Cardiac fibroblast (primary cell): ENCODE data around the gene ZNF503.

Experiments used
- DNase-seq, 2 donors: peaks; one replicate each; pipeline versions ENCODE4 v3.0.0 to v3.0.0-alpha.2; 2010; ENCODE audit warnings: low read depth in 2 of 2
- H3K4me3 ChIP-seq, 2 donors: replicated peaks in 1 of 2; 1 replicate in 1 of 2; 2 replicates in 1 of 2; pipeline ENCODE4 v1.5.1; 2011; ENCODE audit warnings: low read depth in 2 of 2, low read length in 2 of 2, mild to moderate bottlenecking in 2 of 2, moderate library complexity in 1 of 2
- TF ChIP-seq, protein P1 (sequence below): IDR thresholded peaks from one replicate; pipeline ENCODE4 v1.5.1; 2011; ENCODE audit warnings: low read depth, mild to moderate bottlenecking, low read length, inconsistent platforms

The ZNF503 gene

DNA sequence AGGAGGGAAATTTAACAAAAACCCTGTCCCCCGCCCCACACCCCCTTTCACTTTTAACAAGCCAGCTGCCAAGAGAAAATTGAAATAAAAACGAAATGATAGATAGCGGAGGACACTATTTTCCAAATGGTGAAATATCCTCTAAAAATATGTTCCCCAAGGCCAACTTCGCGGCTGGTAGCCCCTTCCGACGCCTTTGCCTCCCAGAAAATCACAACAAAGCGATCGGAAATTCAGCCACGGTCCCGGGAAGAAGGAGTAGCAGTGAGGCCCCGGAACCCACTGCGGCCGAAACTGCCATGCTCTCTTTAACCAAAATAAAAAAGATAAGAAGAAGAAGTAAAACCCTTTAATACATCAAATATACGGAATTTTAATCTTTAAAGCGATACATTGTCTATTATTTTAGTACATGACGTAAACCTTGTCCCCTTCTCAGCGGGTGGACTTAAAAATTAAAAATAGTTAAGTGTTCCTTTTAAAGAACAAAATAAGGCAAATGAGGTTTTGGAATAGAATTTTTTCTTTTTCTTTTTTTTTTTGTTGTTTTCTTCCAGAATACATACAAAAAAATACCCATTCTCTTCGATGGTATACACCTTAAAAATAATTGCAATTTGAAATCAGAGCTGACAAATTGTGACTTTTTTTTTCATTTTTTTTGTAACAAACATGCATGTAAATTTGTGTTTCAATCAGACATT lies 3.9 kb downstream of the ZNF503 start:
- peak; percentile 36 to 41 for DNase-seq
- TF ChIP-seq, protein P1, sequence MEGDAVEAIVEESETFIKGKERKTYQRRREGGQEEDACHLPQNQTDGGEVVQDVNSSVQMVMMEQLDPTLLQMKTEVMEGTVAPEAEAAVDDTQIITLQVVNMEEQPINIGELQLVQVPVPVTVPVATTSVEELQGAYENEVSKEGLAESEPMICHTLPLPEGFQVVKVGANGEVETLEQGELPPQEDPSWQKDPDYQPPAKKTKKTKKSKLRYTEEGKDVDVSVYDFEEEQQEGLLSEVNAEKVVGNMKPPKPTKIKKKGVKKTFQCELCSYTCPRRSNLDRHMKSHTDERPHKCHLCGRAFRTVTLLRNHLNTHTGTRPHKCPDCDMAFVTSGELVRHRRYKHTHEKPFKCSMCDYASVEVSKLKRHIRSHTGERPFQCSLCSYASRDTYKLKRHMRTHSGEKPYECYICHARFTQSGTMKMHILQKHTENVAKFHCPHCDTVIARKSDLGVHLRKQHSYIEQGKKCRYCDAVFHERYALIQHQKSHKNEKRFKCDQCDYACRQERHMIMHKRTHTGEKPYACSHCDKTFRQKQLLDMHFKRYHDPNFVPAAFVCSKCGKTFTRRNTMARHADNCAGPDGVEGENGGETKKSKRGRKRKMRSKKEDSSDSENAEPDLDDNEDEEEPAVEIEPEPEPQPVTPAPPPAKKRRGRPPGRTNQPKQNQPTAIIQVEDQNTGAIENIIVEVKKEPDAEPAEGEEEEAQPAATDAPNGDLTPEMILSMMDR, result no peak
- H3K4me3 ChIP-seq, result peak overlapping the region; percentile 37 to 38

DNA sequence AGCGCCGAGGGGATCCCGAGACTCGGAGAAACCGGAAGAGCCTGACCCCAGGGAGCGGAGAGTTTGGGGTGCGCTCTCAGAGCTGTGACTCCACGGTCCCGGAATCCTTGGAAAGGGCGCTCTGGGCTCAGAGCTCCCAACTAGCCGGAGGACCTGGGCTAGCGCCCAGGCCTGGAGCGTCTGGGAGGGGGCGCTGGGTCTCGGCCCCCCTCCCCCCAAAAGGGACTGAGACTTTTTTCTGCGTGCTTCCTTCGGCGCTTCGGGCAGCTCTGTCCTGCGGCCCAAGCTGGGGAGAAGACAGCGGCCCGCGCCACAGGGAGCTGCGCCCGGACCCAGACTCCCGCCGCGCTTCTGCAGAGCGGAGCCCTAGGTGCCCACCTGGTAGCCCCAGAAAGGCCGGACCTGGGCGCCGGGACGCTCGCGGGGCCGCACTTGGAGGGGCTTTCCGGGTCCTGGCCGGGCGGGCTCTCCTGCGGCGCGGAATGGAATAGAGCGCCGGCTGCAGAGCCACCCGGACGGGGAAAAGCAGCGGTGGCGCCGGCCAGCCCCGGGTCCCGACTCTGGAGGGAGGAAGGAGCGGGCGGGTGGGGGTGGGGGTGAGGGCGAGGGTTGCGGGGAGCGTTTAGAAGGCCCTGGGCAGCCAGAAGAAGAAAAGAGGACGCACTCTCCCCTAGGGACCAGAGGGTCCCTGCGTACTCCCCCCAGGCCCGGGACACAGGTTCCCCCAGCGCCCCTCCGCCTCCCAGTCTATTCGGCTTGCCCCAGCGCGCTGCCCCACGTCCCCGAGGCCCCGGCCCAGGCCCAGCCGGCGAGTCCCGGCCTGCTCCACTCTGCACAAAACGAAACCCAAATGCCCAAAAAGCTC lies 4.7 kb downstream of the ZNF503 start:
- DNase-seq, result peak; percentile 33 to 38
- TF ChIP-seq, protein P1, result no peak
- peak overlapping the region; percentile 37 to 38 for H3K4me3 ChIP-seq

- peak overlapping the region; percentile 37 to 38 for H3K4me3 ChIP-seq
- DNase-seq, result peak in 1 of 2 donors; percentile 21
- TF ChIP-seq, protein P1, result no peak
Observed at GRCh38 chr10:75395932-75396630, 5.5 kb downstream of the ZNF503 start.

DNA sequence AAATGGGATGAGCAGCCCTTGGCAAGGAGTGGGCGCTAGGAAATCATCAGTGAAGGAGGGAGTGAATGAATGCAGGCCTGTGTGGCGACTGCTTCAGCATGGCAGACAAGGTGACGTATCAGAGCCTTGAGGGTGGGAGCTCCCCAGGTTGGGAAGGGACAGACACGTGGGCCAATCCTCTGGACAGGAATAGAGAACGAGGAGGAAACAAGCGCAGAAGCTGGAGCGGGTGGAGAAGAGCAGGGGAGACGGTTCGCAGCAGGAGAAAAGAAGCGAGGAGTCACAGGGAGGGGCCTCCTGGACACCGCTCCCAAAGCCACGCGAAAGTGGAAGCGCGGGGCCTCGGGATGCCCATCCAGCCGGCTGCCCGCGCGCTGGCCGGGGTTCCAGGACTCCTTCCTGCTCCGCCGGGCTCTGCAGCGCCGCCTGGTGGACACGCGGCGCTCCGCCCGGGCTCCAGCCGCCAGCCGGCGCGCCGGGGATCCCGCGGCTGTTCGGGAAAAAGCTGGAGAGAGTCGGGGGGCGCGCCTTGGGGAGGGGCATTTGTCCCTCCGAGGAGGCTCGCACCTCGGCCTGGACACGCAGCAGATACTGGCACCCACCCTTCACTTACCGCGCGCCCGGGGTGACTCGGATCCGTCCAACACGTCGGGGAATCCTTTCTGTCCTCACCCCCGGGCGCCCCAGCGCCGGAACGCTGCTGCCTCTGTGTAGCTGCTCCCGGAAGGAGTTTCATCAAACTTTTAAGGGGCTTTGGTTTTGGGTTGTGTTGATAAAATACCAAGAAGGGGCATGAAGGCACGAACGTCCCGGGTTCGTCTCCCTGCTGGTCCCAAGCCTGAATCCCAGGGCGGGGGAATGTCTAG lies 6.3 kb downstream of the ZNF503 start:
- H3K4me3 ChIP-seq, result peak overlapping the region in 1 of 2 donors; percentile 27
- peak; percentile 42 to 61 for DNase-seq
- TF ChIP-seq, protein P1, result peak; percentile 34

- TF ChIP-seq, protein P1, result no peak
- no peak overlapping the region for H3K4me3 ChIP-seq
- no peak for DNase-seq
Observed at GRCh38 chr10:75394221-75394620, 7.3 kb downstream of the ZNF503 start.

- H3K4me3 ChIP-seq, result no peak overlapping the region
- DNase-seq, result no peak
- TF ChIP-seq, protein P1, result no peak
Observed at GRCh38 chr10:75392744-75393143, 8.8 kb downstream of the ZNF503 start.
